SK-N-SH treated with all-trans-retinoic acid at 6 μM for 48 hours (cell line): ENCODE data around the gene P3H1.

Source experiments
- ATAC-seq: fragments of 200-7000 bp; cut with Tn5 transposase; 3 replicates; pipeline ENCODE4 v1.9.1; 2020; ENCODE audit warnings: mild to moderate bottlenecking, moderate library complexity
- ARNTL ChIP-seq: fragments of 450-650 bp; formaldehyde crosslinking; IDR thresholded peaks from 2 replicates; pipeline ENCODE4 v1.5.0; 2020; ENCODE audit warnings: low read depth, mild to moderate bottlenecking, moderate library complexity, borderline replicate concordance
- BACH2 ChIP-seq: fragments of 250-450 bp; sonication (Bioruptor Pico); IDR thresholded peaks from 2 replicates; pipeline ENCODE4 v1.9.0; 2021; ENCODE audit warnings: mild to moderate bottlenecking, borderline replicate concordance
- CREB5 ChIP-seq: fragments of 250-450 bp; sonication (Bioruptor Pico); IDR thresholded peaks from 2 replicates; pipeline ENCODE4 v1.5.1; 2020; ENCODE audit warnings: low read depth, mild to moderate bottlenecking, moderate library complexity
- CSDC2 ChIP-seq: fragments of 250-450 bp; sonication (Bioruptor Pico); IDR thresholded peaks from 2 replicates; pipeline ENCODE4 v1.5.0; 2020; ENCODE audit warnings: mild to moderate bottlenecking, moderate library complexity
- CSRNP3 ChIP-seq: fragments of 250-450 bp; sonication (Bioruptor Pico); IDR thresholded peaks from 2 replicates; pipeline ENCODE4 v1.5.1; 2021; ENCODE audit warnings: mild to moderate bottlenecking, moderate library complexity
- ESRRG ChIP-seq: fragments of 250-450 bp; sonication (Bioruptor Pico); IDR thresholded peaks from 2 replicates; pipeline ENCODE4 v1.6.1; 2021; ENCODE audit warnings: mild to moderate bottlenecking
- GLIS3 ChIP-seq: fragments of 250-450 bp; sonication (Bioruptor Pico); IDR thresholded peaks from 2 replicates; pipeline ENCODE4 v1.5.0; 2020; ENCODE audit warnings: mild to moderate bottlenecking, moderate library complexity
- OSR1 ChIP-seq: fragments of 250-450 bp; sonication (Bioruptor Pico); IDR thresholded peaks from 2 replicates; pipeline ENCODE4 v1.8.0; 2022; ENCODE audit warnings: moderate library complexity, mild to moderate bottlenecking, inconsistent platforms
- PATZ1 ChIP-seq: fragments of 250-450 bp; sonication (Bioruptor Pico); IDR thresholded peaks from 2 replicates; pipeline ENCODE4 v1.8.0; 2020; ENCODE audit warnings: mild to moderate bottlenecking, moderate library complexity, borderline replicate concordance
- POU6F1 ChIP-seq: fragments of 250-450 bp; sonication (Bioruptor Pico); IDR thresholded peaks from 2 replicates; pipeline ENCODE4 v1.8.0; 2021; ENCODE audit warnings: low read depth, mild to moderate bottlenecking, moderate library complexity, borderline replicate concordance
- PPARA ChIP-seq: fragments of 250-450 bp; sonication (Bioruptor Pico); IDR thresholded peaks from 2 replicates; pipeline ENCODE4 v1.5.0; 2020; ENCODE audit warnings: mild to moderate bottlenecking, borderline replicate concordance
- RARB ChIP-seq: fragments of 250-450 bp; sonication (Bioruptor Pico); IDR thresholded peaks from 2 replicates; pipeline ENCODE4 v1.8.0; 2021; ENCODE audit warnings: mild to moderate bottlenecking, moderate library complexity
- SNAI2 ChIP-seq: fragments of 250-450 bp; sonication (Bioruptor Pico); IDR thresholded peaks from 2 replicates; pipeline ENCODE4 v1.5.0; 2020; ENCODE audit warnings: mild to moderate bottlenecking, moderate library complexity
- TCF4 ChIP-seq: fragments of 250-450 bp; sonication (Bioruptor Pico); IDR thresholded peaks from 2 replicates; pipeline ENCODE4 v1.8.0; 2021; ENCODE audit warnings: mild to moderate bottlenecking, moderate library complexity, borderline replicate concordance
- ZC3H10 ChIP-seq: fragments of 250-450 bp; sonication (Bioruptor Pico); IDR thresholded peaks from 2 replicates; pipeline ENCODE4 v1.5.1; 2021; ENCODE audit warnings: mild to moderate bottlenecking, moderate library complexity
- ZFP3 ChIP-seq: fragments of 250-450 bp; sonication (Bioruptor Pico); IDR thresholded peaks from 2 replicates; pipeline ENCODE4 v1.5.0; 2020; ENCODE audit warnings: mild to moderate bottlenecking, moderate library complexity
- ZFP30 ChIP-seq: fragments of 450-650 bp; formaldehyde crosslinking; IDR thresholded peaks from 2 replicates; pipeline ENCODE4 v1.5.0; 2022; ENCODE audit warnings: mild to moderate bottlenecking, moderate library complexity
- ZNF565 ChIP-seq: fragments of 450-650 bp; formaldehyde crosslinking; conservative IDR thresholded peaks from 2 replicates; pipeline ENCODE4 v1.5.0; 2020; ENCODE audit warnings: low read depth, mild to moderate bottlenecking, moderate library complexity
- ZNF70 ChIP-seq: fragments of 450-650 bp; formaldehyde crosslinking; IDR thresholded peaks from 2 replicates; pipeline ENCODE4 v1.5.0; 2020; ENCODE audit warnings: mild to moderate bottlenecking, moderate library complexity
- ZNF8 ChIP-seq: fragments of 450-650 bp; formaldehyde crosslinking; IDR thresholded peaks from 2 replicates; pipeline ENCODE4 v1.5.0; 2020; ENCODE audit warnings: mild to moderate bottlenecking, moderate library complexity

The P3H1 gene

GRCh38 chr1:42801832-42802473 lies 35.1 kb upstream of the P3H1 start:
- ATAC-seq: no peak
- no peak for TF ChIP-seq ZNF8
- no peak for TF ChIP-seq CSDC2 (CRISPR knock-in tag)
- no peak for TF ChIP-seq SNAI2 (CRISPR knock-in tag)
- no peak for TF ChIP-seq POU6F1 (CRISPR knock-in tag)
- no peak for TF ChIP-seq ZC3H10 (CRISPR knock-in tag)
- TF ChIP-seq BACH2 (CRISPR knock-in tag): no peak
- no peak for TF ChIP-seq ZFP30 (CRISPR knock-in tag)
- TF ChIP-seq CSRNP3: no peak
- TF ChIP-seq TCF4 (CRISPR knock-in tag): no peak
- TF ChIP-seq ZFP3 (CRISPR knock-in tag): no peak
- no peak for TF ChIP-seq OSR1 (CRISPR knock-in tag)
- no peak for TF ChIP-seq ESRRG (CRISPR knock-in tag)
- TF ChIP-seq ZNF70 (CRISPR knock-in tag): no peak
- no peak for TF ChIP-seq GLIS3 (CRISPR knock-in tag)
- no peak for TF ChIP-seq PPARA (CRISPR knock-in tag)
- TF ChIP-seq ZNF565 (CRISPR knock-in tag): no peak
- no peak for TF ChIP-seq PATZ1 (CRISPR knock-in tag)
- no peak for TF ChIP-seq CREB5 (CRISPR knock-in tag)
- no peak for TF ChIP-seq ARNTL (CRISPR knock-in tag)
- no peak for TF ChIP-seq RARB
- TF ChIP-seq, all 23 proteins: peak for 0

GRCh38 chr1:42797979-42798378 lies 31.2 kb upstream of the P3H1 start:
- TF ChIP-seq SNAI2 (CRISPR knock-in tag) (no peak), CSDC2 (CRISPR knock-in tag) (no peak), GLIS3 (CRISPR knock-in tag) (no peak), ZNF70 (CRISPR knock-in tag) (no peak), TCF4 (CRISPR knock-in tag) (no peak)
- ATAC-seq: no peak

- no peak for ATAC-seq
- TF ChIP-seq SNAI2 (CRISPR knock-in tag) (no peak), ZFP30 (CRISPR knock-in tag) (no peak)
Measured at GRCh38 chr1:42797414-42797813, 30.6 kb upstream of the P3H1 start.

GRCh38 chr1:42793824-42794223 lies 27.0 kb upstream of the P3H1 start:
- no peak for ATAC-seq
- no peak for TF ChIP-seq BACH2 (CRISPR knock-in tag)
- TF ChIP-seq, all 23 proteins: peak for 0

GRCh38 chr1:42788021-42788420 lies 21.2 kb upstream of the P3H1 start:
- no peak for TF ChIP-seq CSDC2 (CRISPR knock-in tag)
- ATAC-seq: no peak
